Neural progenitor cell (in vitro differentiated cells): Measurements from ENCODE around the gene MBNL2. TPM values are rescaled to one million over a fixed set of nuclear protein-coding genes. Genes with fewer than 3 reads are reported as not detected.

ENCODE experiments used
- DNase-seq: peaks from one replicate; pipeline ENCODE4 v3.0.0-alpha.2; 2016; ENCODE audit warnings: low spot score
- H2AFZ ChIP-seq: fragments of 200-600 bp; sonication (generic); replicated peaks from 2 replicates; pipeline ENCODE4 v1.6.1; 2016; ENCODE audit warnings: antibody characterized with exemption
- H3F3A ChIP-seq: fragments of 200-600 bp; sonication (generic); 2 replicates; pipeline ENCODE4 v1.6.1; 2016; ENCODE audit warnings: antibody characterized with exemption, low read depth
- H3K27ac ChIP-seq: fragments of 200-600 bp; sonication (generic); 2 replicates; pipeline ENCODE4 v1.5.1; 2016; ENCODE audit warnings: mild to moderate bottlenecking
- H3K27me3 ChIP-seq: fragments of 200-600 bp; sonication (generic); 2 replicates; pipeline ENCODE4 v1.6.1; 2016; ENCODE audit warnings: mild to moderate bottlenecking, moderate library complexity
- H3K36me3 ChIP-seq: fragments of 200-600 bp; sonication (generic); 2 replicates; pipeline ENCODE4 v1.5.1; 2016
- H3K4me1 ChIP-seq: fragments of 200-600 bp; sonication (generic); 2 replicates; pipeline ENCODE4 v1.6.1; 2016; ENCODE audit warnings: mixed run types
- H3K4me2 ChIP-seq: fragments of 200-600 bp; sonication (generic); 2 replicates; pipeline ENCODE4 v1.6.1; 2016
- H3K4me3 ChIP-seq: fragments of 200-600 bp; sonication (generic); 2 replicates; pipeline ENCODE4 v1.5.1; 2016
- H3K79me2 ChIP-seq: fragments of 200-600 bp; sonication (generic); 2 replicates; pipeline ENCODE4 v1.6.1; 2016; ENCODE audit warnings: low read depth
- H3K9ac ChIP-seq: fragments of 200-600 bp; sonication (generic); 2 replicates; pipeline ENCODE4 v1.6.1; 2016
- H3K9me3 ChIP-seq: fragments of 200-600 bp; sonication (generic); 2 replicates; pipeline ENCODE4 v1.5.1; 2016; ENCODE audit warnings: low read depth
- H4K20me1 ChIP-seq: fragments of 200-600 bp; sonication (generic); 2 replicates; pipeline ENCODE4 v1.6.1; 2016; ENCODE audit warnings: low read depth
- H3K27ac Mint-ChIP-seq: 3 replicates; pipeline ENCODE4 v1.8.0; 2021; ENCODE audit warnings: mixed read lengths
- H3K27me3 Mint-ChIP-seq: 2 replicates; pipeline ENCODE4 v1.8.0; 2022; ENCODE audit warnings: low read depth, mild to moderate bottlenecking, inconsistent platforms, moderate library complexity, mixed read lengths; ENCODE audit not compliant: insufficient read depth
- H3K36me3 Mint-ChIP-seq: 3 replicates; pipeline ENCODE4 v1.8.0; 2021; ENCODE audit warnings: mixed read lengths
- H3K4me1 Mint-ChIP-seq: 3 replicates; pipeline ENCODE4 v1.8.0; 2021; ENCODE audit warnings: mixed read lengths
- H3K4me3 Mint-ChIP-seq: 3 replicates; pipeline ENCODE4 v1.8.0; 2021; ENCODE audit warnings: mild to moderate bottlenecking, moderate library complexity, mixed read lengths
- H3K9me3 Mint-ChIP-seq: 3 replicates; pipeline ENCODE4 v1.8.0; 2020; ENCODE audit warnings: mixed read lengths
- CTCF ChIP-seq: fragments of 200-600 bp; sonication (generic); IDR thresholded peaks from 2 replicates; pipeline ENCODE4 v1.5.1; 2017; ENCODE audit warnings: antibody characterized with exemption, mild to moderate bottlenecking
- EZH2 ChIP-seq: fragments of 200-600 bp; sonication (generic); IDR thresholded peaks from 2 replicates; pipeline ENCODE4 v1.6.1; 2017; ENCODE audit warnings: antibody characterized with exemption, mild to moderate bottlenecking, moderate library complexity
- EZH2phosphoT487 ChIP-seq: fragments of 200-600 bp; sonication (generic); IDR thresholded peaks from 2 replicates; pipeline ENCODE4 v1.6.1; 2017; ENCODE audit warnings: antibody characterized with exemption
- total RNA-seq: library from RNA; depleted of rRNA; stranded (reverse); fragments of >200 nt; gene quantifications from 2 replicates; pipeline ENCODE4 v1.2.3, GENCODE V29; 2015; ENCODE audit warnings: low replicate concordance

MBNL2 gene
- total RNA-seq, 1 donor from 2014 or later = 19.6 TPM

- no peaks in the 10 kb centered on the region for H3K9me3 ChIP-seq
- no peaks in the 10 kb centered on the region for H3K36me3 ChIP-seq
- H3K79me2 ChIP-seq = no peaks in the 10 kb centered on the region
- H3K4me3 Mint-ChIP-seq = no peak overlapping the region
- no peaks in the 10 kb centered on the region for H3K4me1 ChIP-seq
- H3K9ac ChIP-seq = no peak overlapping the region
- TF ChIP-seq EZH2 (no peak), EZH2phosphoT487 (no peak), CTCF (no peak)
- H3K4me3 ChIP-seq = no peak overlapping the region
- peaks cover 2% of the 10 kb centered on the region for H3K27me3 Mint-ChIP-seq
- H2AFZ ChIP-seq = no peak overlapping the region
- H3K27ac ChIP-seq = no peak overlapping the region
- H3K4me1 Mint-ChIP-seq = no peaks in the 10 kb centered on the region
- H3K27ac Mint-ChIP-seq = no peak overlapping the region
- H3K36me3 Mint-ChIP-seq = peaks cover 2% of the 10 kb centered on the region
- H3K4me2 ChIP-seq = no peak overlapping the region
- H4K20me1 ChIP-seq = no peaks in the 10 kb centered on the region
- DNase-seq = no peak
- H3F3A ChIP-seq = no peaks in the 10 kb centered on the region
- H3K9me3 Mint-ChIP-seq = no peaks in the 10 kb centered on the region
- no peaks in the 10 kb centered on the region for H3K27me3 ChIP-seq
These were observed 94.3 kb downstream of the MBNL2 start for GRCh38 chr13:97316390-97316789.

GRCh38 chr13:97317933-97318332 lies 95.8 kb downstream of the MBNL2 start:
- Histone ChIP-seq H3K9me3 (no peaks in the 10 kb centered on the region), H2AFZ (no peak overlapping the region), H3K4me3 (no peak overlapping the region), H3F3A (no peaks in the 10 kb centered on the region), H4K20me1 (no peaks in the 10 kb centered on the region), H3K79me2 (no peaks in the 10 kb centered on the region), H3K27ac (no peak overlapping the region), H3K27me3 (no peaks in the 10 kb centered on the region), H3K4me1 (no peaks in the 10 kb centered on the region), H3K36me3 (no peaks in the 10 kb centered on the region), H3K4me2 (no peak overlapping the region), H3K9ac (no peak overlapping the region)
- Mint-ChIP-seq H3K27ac (no peak overlapping the region), H3K9me3 (no peaks in the 10 kb centered on the region), H3K36me3 (peaks cover 2% of the 10 kb centered on the region), H3K27me3 (peaks cover 2% of the 10 kb centered on the region), H3K4me1 (no peaks in the 10 kb centered on the region), H3K4me3 (no peak overlapping the region)
- no peak for DNase-seq
- no peak for TF ChIP-seq EZH2
- no peak for TF ChIP-seq CTCF
- no peak for TF ChIP-seq EZH2phosphoT487

GRCh38 chr13:97318532-97318931 lies 96.4 kb downstream of the MBNL2 start:
- TF ChIP-seq EZH2phosphoT487 = no peak
- H3K27ac ChIP-seq = no peak overlapping the region
- Mint-ChIP-seq H3K27me3 (peaks cover 2% of the 10 kb centered on the region), H3K27ac (no peak overlapping the region), H3K4me3 (no peak overlapping the region), H3K4me1 (no peaks in the 10 kb centered on the region), H3K36me3 (peaks cover 2% of the 10 kb centered on the region), H3K9me3 (no peaks in the 10 kb centered on the region)
- no peaks in the 10 kb centered on the region for H3K4me1 ChIP-seq
- no peaks in the 10 kb centered on the region for H3K27me3 ChIP-seq
- H3K4me2 ChIP-seq = no peak overlapping the region
- no peak for DNase-seq
- H3F3A ChIP-seq = no peaks in the 10 kb centered on the region
- H3K4me3 ChIP-seq = no peak overlapping the region
- no peak overlapping the region for H2AFZ ChIP-seq
- H3K79me2 ChIP-seq = no peaks in the 10 kb centered on the region
- H3K9ac ChIP-seq = no peak overlapping the region
- H3K36me3 ChIP-seq = no peaks in the 10 kb centered on the region
- no peaks in the 10 kb centered on the region for H4K20me1 ChIP-seq
- no peaks in the 10 kb centered on the region for H3K9me3 ChIP-seq

- H4K20me1 ChIP-seq = no peaks in the 10 kb centered on the region
These were observed 97.1 kb downstream of the MBNL2 start for GRCh38 chr13:97319113-97319720.

More at GRCh38 chr13:97319113-97319720, 97.1 kb downstream of the MBNL2 start:
- H3K4me3 Mint-ChIP-seq = no peak overlapping the region
- no peak for DNase-seq
- Histone ChIP-seq H3K36me3 (no peaks in the 10 kb centered on the region), H3K4me1 (no peaks in the 10 kb centered on the region), H3K9me3 (no peaks in the 10 kb centered on the region), H3K4me3 (no peak overlapping the region), H3K27ac (no peak overlapping the region), H3F3A (no peaks in the 10 kb centered on the region), H3K27me3 (no peaks in the 10 kb centered on the region), H2AFZ (no peak overlapping the region), H3K4me2 (no peak overlapping the region), H3K9ac (no peak overlapping the region), H3K79me2 (no peaks in the 10 kb centered on the region)
- H3K27me3 Mint-ChIP-seq = peaks cover 2% of the 10 kb centered on the region
- no peak for TF ChIP-seq CTCF
- TF ChIP-seq EZH2phosphoT487 = no peak
- no peak for TF ChIP-seq EZH2
- H3K36me3 Mint-ChIP-seq = peaks cover 2% of the 10 kb centered on the region
- no peaks in the 10 kb centered on the region for H3K9me3 Mint-ChIP-seq
- no peak overlapping the region for H3K27ac Mint-ChIP-seq
- H3K4me1 Mint-ChIP-seq = no peaks in the 10 kb centered on the region
